Esophagus muscularis mucosa (tissue), 4 donors: Measurements from ENCODE around the gene SRP68. TPM values are rescaled to one million over a fixed set of nuclear protein-coding genes. Genes with fewer than 3 reads are reported as not detected.

Source experiments
- DNase-seq: peaks from one replicate; pipeline ENCODE4 v3.0.0-alpha.2; 2017; ENCODE audit errors: extremely low spot score
- H3K27ac ChIP-seq, 4 donors: fragments of 200-600 bp; sonication (generic); replicated peaks in 1 of 4; 1 replicate in 3 of 4; 2 replicates in 1 of 4; pipeline ENCODE4 v1.5.1; 2016 to 2019; ENCODE audit warnings: mild to moderate bottlenecking in 1 of 4
- H3K27me3 ChIP-seq, 4 donors: fragments of 200-600 bp; sonication (generic); one replicate each; pipeline versions ENCODE4 v1.5.1 to v1.6.0; 2016 to 2019
- H3K36me3 ChIP-seq, 4 donors: fragments of 200-600 bp; sonication (generic); one replicate each; pipeline ENCODE4 v1.5.1; 2016 to 2019
- H3K4me1 ChIP-seq, 4 donors: fragments of 200-600 bp; sonication (generic); one replicate each; pipeline ENCODE4 v1.5.1; 2016 to 2019
- H3K4me3 ChIP-seq, 4 donors: fragments of 200-600 bp; sonication (generic); 1 replicate in 2 of 4; 2 replicates in 2 of 4; pipeline ENCODE4 v1.5.1; 2016 to 2019; ENCODE audit warnings: mild to moderate bottlenecking in 4 of 4, moderate library complexity in 1 of 4
- H3K9me3 ChIP-seq, 4 donors: fragments of 200-600 bp; sonication (generic); 1 replicate in 3 of 4; 2 replicates in 1 of 4; pipeline ENCODE4 v1.5.1; 2016 to 2019
- EP300 ChIP-seq: sonication (generic); formaldehyde crosslinking; IDR thresholded peaks from one replicate; pipeline ENCODE4 v1.6.1; 2017; ENCODE audit warnings: antibody characterized with exemption
- POLR2A ChIP-seq: fragments of 450-650 bp; IDR thresholded peaks from one replicate; pipeline ENCODE4 v1.6.1; 2017; ENCODE audit warnings: antibody characterized with exemption, moderate library complexity, mild to moderate bottlenecking, low read depth
- POLR2AphosphoS5 ChIP-seq, 2 donors: sonication (generic); formaldehyde crosslinking; IDR thresholded peaks; one replicate each; pipeline ENCODE4 v1.6.1; 2017; ENCODE audit warnings: antibody characterized with exemption in 2 of 2
- WGBS: methylation state at CpG from one replicate; pipeline ENCODE4 v1.1.5; 2018; 5-methylcytosine and 5-hydroxymethylcytosine counted together
- intact Hi-C: fragments of 100-400 bp; cut with DNase I; formaldehyde crosslinking; loops from one replicate; pipeline ENCODE4 v1.15.1; 2023
- total RNA-seq, 4 donors: library from RNA; depleted of rRNA; stranded (reverse); fragments of >200 nt; gene quantifications; one replicate each; pipeline versions ENCODE4 v1.1.0 to v1.2.1, GENCODE V29; 2016
- TF ChIP-seq, protein P1 (sequence below), 3 experiments: fragments of 200-600 bp in 2 of 3; fragments of 450-650 bp in 1 of 3; sonication (generic) in 2 of 3; IDR thresholded peaks; one replicate each; pipeline ENCODE4 v1.5.1; 2017 to 2019; ENCODE audit warnings: antibody characterized with exemption in 3 of 3, mild to moderate bottlenecking in 2 of 3, moderate library complexity in 1 of 3

The SRP68 gene
- total RNA-seq, 4 donors from 2014 or later = 41.9 to 56.9 (median 50.0) TPM

DNA sequence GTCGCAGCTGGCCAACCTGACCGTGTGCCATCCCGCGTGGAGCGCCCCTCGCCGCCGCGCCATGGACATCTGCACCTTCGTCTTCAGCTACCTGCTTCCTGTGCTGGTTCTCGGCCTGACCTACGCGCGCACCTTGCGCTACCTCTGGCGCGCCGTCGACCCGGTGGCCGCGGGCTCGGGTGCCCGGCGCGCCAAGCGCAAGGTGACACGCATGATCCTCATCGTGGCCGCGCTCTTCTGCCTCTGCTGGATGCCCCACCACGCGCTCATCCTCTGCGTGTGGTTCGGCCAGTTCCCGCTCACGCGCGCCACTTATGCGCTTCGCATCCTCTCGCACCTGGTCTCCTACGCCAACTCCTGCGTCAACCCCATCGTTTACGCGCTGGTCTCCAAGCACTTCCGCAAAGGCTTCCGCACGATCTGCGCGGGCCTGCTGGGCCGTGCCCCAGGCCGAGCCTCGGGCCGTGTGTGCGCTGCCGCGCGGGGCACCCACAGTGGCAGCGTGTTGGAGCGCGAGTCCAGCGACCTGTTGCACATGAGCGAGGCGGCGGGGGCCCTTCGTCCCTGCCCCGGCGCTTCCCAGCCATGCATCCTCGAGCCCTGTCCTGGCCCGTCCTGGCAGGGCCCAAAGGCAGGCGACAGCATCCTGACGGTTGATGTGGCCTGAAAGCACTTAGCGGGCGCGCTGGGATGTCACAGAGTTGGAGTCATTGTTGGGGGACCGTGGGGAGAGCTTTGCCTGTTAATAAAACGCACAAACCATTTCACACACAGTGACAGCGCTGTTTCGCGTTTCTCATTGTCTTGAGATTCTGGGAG is 4.7 kb upstream of the SRP68 start:
- DNase-seq = no peak
- Histone ChIP-seq H3K4me3 (peak overlapping the region in 2 of 4 donors; percentile 1 to 6), H3K27me3 (peaks cover 19 to 70% (median 47%) of the 10 kb centered on the region in 4 donors), H3K27ac (no peak overlapping the region), H3K36me3 (peaks cover 0 to 5% (median 0%) of the 10 kb centered on the region in 4 donors), H3K4me1 (peaks cover 45 to 66% (median 53%) of the 10 kb centered on the region in 4 donors), H3K9me3 (no peaks in the 10 kb centered on the region)
- 5% methylated on average over 23 of the region's 82 CpGs for WGBS
- TF ChIP-seq, protein P1, sequence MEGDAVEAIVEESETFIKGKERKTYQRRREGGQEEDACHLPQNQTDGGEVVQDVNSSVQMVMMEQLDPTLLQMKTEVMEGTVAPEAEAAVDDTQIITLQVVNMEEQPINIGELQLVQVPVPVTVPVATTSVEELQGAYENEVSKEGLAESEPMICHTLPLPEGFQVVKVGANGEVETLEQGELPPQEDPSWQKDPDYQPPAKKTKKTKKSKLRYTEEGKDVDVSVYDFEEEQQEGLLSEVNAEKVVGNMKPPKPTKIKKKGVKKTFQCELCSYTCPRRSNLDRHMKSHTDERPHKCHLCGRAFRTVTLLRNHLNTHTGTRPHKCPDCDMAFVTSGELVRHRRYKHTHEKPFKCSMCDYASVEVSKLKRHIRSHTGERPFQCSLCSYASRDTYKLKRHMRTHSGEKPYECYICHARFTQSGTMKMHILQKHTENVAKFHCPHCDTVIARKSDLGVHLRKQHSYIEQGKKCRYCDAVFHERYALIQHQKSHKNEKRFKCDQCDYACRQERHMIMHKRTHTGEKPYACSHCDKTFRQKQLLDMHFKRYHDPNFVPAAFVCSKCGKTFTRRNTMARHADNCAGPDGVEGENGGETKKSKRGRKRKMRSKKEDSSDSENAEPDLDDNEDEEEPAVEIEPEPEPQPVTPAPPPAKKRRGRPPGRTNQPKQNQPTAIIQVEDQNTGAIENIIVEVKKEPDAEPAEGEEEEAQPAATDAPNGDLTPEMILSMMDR (IDR thresholded peaks at IDR 0.05) = no peak
- TF ChIP-seq EP300 (no peak), POLR2A (no peak), POLR2AphosphoS5 (IDR thresholded peaks at IDR 0.05) (no peak)
- intact Hi-C loops = no loop called here

GRCh38 chr17:76076146-76076764 is 3.9 kb upstream of the SRP68 start:
- peaks cover 49 to 73% (median 58%) of the 10 kb centered on the region in 4 donors for H3K4me1 ChIP-seq
- no peak for TF ChIP-seq POLR2A
- TF ChIP-seq, protein P1 (IDR thresholded peaks at IDR 0.05) = no peak
- 2% methylated on average over 21 of the region's 41 CpGs for WGBS
- peak overlapping the region in 1 of 4 donors; percentile 1 for H3K4me3 ChIP-seq
- H3K27me3 ChIP-seq = peaks cover 19 to 70% (median 47%) of the 10 kb centered on the region in 4 donors
- no peak overlapping the region for H3K27ac ChIP-seq
- DNase-seq = no peak
- H3K9me3 ChIP-seq = no peaks in the 10 kb centered on the region
- intact Hi-C loops = no loop called here
- H3K36me3 ChIP-seq = no peaks in the 10 kb centered on the region

DNA sequence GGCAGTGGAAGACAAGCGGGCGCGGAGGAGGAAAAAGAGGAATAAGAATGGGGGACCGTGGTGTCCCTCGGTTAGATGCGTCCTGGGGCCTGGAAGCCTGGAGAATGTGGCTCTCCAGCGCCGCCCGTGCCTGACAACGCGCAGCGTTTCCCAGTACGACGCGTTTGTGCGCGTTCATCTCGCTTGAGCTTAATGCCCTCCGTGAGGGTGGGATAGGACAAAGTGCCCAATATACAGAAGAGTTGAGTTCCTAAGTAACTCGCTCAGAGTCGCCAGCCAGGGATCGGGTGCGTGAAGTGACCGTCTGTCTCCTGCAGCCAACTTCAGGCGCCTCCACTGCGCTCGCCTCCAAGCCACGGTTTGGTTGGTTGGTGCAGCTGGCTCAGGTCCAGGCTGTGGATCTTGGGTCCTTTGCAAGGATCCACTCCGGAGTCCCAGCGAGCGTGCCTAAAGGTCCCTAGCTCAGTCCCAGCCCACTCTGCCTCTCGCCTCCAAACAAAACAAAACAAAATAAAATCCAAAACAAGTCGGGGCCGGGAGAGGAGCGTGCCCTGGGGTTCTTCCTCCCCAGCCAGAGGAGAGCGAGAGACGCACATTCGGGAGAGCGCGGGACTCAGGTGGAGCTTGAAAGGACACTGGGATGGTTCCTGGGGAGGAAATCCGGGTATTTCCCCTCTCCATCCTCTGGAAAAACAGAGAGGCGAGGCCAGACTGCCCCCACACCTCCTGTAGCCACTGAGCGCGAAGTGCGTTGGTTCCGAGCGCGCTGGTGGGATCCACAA is 3.2 kb upstream of the SRP68 start:
- Histone ChIP-seq H3K4me3 (peak overlapping the region in 3 of 4 donors; percentile 17 to 25 (median 22)), H3K9me3 (no peaks in the 10 kb centered on the region), H3K27me3 (peaks cover 19 to 70% (median 47%) of the 10 kb centered on the region in 4 donors), H3K36me3 (no peaks in the 10 kb centered on the region), H3K4me1 (peaks cover 56 to 75% (median 64%) of the 10 kb centered on the region in 4 donors), H3K27ac (no peak overlapping the region)
- intact Hi-C loops = no loop called here
- WGBS = 4% methylated on average over 37 of the region's 48 CpGs
- no peak for DNase-seq
- TF ChIP-seq POLR2A = no peak
- TF ChIP-seq, protein P1 (IDR thresholded peaks at IDR 0.05) = peak in 1 of 3 experiments; percentile 9

GRCh38 chr17:76074390-76075363 is 2.4 kb upstream of the SRP68 start, which contains the start of gene GALR2:
Gene GALR2 (plus strand): TSS chr17:76074781. CDS start chr17:76074884, 103 bp downstream.
- H3K27me3 ChIP-seq = peaks cover 19 to 64% (median 47%) of the 10 kb centered on the region in 4 donors

More at GRCh38 chr17:76074390-76075363, 2.4 kb upstream of the SRP68 start, which contains the start of gene GALR2:
- 4% methylated on average over 21 of the region's 92 CpGs for WGBS
- DNase-seq = no peak
- intact Hi-C loops = no loop called here
- no peak within 1 kb of the TSS for H3K27ac ChIP-seq
- no peaks in the 10 kb centered on the region for H3K9me3 ChIP-seq
- H3K36me3 ChIP-seq = peaks cover 0 to 3% (median 2%) of the 10 kb centered on the region in 4 donors
- H3K4me1 ChIP-seq = peaks cover 58 to 75% (median 64%) of the 10 kb centered on the region in 4 donors
- peak within 1 kb of the TSS; percentile 17 to 35 (median 22) for H3K4me3 ChIP-seq
- TF ChIP-seq EP300 (no peak), POLR2AphosphoS5 (IDR thresholded peaks at IDR 0.05) (no peak), POLR2A (no peak)
- TF ChIP-seq, protein P1 (IDR thresholded peaks at IDR 0.05) = no peak
